Measurements from ENCODE around the gene MYH14. TPM values are rescaled to one million over a fixed set of nuclear protein-coding genes. Genes with fewer than 3 reads are reported as not detected.
A peak's percentile ranks its signal among the peaks of the same experiment; 100 is the strongest.

Gene MYH14
- total and polyA plus RNA-seq, 2 of the 13 experiments (the other 11 are each of a cell fraction or from before 2014, with no cell fraction given): 5.5 to 5.8 TPM

DNA sequence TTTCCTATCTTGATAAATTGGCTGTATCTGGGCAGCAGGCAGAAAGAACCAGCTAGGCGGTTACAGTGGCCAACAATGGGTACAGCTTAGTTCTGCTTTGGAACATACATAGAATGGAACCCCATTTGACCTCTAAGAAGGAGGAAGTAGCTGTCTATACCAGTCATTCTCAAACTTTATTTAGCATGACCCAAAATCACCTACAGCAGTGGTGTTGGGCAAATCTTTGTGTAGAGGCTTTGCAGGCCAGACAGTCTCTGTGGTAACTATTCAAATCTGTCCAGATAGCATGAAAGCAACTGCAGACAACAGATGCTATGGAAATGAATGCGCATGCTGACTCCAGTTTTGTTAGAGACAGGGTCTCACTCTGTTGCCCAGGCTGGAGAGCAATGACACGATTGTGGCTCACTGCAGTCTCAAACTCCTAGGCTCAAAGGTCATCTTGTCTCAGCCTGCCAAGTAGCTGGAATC is 137.7 kb downstream of the MYH14 start:
- intact Hi-C loops (cut with micrococcal nuclease; ENCODE audit: unreplicated experiment): no loop called here
- H3K4me1 ChIP-seq (ENCODE audit: insufficient read depth, low read length): peaks cover 23% of the 10 kb centered on the region
- H3K27me3 ChIP-seq (ENCODE audit: control insufficient read depth in 1 of 2, insufficient read depth in 2 of 2, low read length in 2 of 2): no peaks in the 10 kb centered on the region
- no peak overlapping the region for H3K27ac ChIP-seq (ENCODE audit: extremely low read length, insufficient read depth, low read length)
- no peak for DNase-seq (ENCODE audit: low spot score)
- H3K79me2 ChIP-seq (ENCODE audit: insufficient read depth, low read length): no peaks in the 10 kb centered on the region
- no peaks in the 10 kb centered on the region for H3K36me3 ChIP-seq (replicated peaks in 1 of 2; ENCODE audit: control insufficient read depth in 1 of 2, insufficient read depth in 2 of 2, low read length in 2 of 2)
- CTCF ChIA-PET (ENCODE audit: low intra/inter-chr PET ratio, low total read pairs): no interaction called here
- in situ Hi-C loops (cut with HindIII; ENCODE audit: extremely low pct_ligation_motif_present, low pct_unique_long_range_greater_than_20kb): no loop called here
- H3K9ac ChIP-seq (ENCODE audit: insufficient read depth, low read depth, low read length): no peak overlapping the region
- H4K20me1 ChIP-seq (ENCODE audit: insufficient read depth, low read length): no peaks in the 10 kb centered on the region
- no peak for FAIRE-seq
- no peak for ATAC-seq
- no peak overlapping the region for H2AFZ ChIP-seq (ENCODE audit: low read length)
- BruUV-seq (replicated peaks): no TSS peak
- POLR2A ChIA-PET: interaction anchor here (1.9 kb wide), 1 partner anchor 9 kb away, joined by 8 read pairs; no protein-coding TSS in a partner anchor
- TF ChIP-seq KAT7 (CRISPR knock-in tag; IDR thresholded peaks at IDR 0.05; ENCODE audit: borderline replicate concordance) (no peak), ZNF121 (CRISPR knock-in tag; IDR thresholded peaks at IDR 0.05) (peak; percentile 95)
- H3K9me3 ChIP-seq (ENCODE audit: low read length): peaks cover 6% of the 10 kb centered on the region; the same call in 1 of the 2 replicates
- no peak overlapping the region for H3K4me2 ChIP-seq (ENCODE audit: low read depth, low read length)
- H3K4me3 ChIP-seq (replicated peaks in 1 of 3; ENCODE audit: insufficient read depth in 1 of 3, low read depth in 2 of 3, low read length in 3 of 3): no peak overlapping the region
- 66% methylated on average over 3 of the region's 3 CpGs for WGBS (ENCODE audit: low lambda C conversion rate)

DNA sequence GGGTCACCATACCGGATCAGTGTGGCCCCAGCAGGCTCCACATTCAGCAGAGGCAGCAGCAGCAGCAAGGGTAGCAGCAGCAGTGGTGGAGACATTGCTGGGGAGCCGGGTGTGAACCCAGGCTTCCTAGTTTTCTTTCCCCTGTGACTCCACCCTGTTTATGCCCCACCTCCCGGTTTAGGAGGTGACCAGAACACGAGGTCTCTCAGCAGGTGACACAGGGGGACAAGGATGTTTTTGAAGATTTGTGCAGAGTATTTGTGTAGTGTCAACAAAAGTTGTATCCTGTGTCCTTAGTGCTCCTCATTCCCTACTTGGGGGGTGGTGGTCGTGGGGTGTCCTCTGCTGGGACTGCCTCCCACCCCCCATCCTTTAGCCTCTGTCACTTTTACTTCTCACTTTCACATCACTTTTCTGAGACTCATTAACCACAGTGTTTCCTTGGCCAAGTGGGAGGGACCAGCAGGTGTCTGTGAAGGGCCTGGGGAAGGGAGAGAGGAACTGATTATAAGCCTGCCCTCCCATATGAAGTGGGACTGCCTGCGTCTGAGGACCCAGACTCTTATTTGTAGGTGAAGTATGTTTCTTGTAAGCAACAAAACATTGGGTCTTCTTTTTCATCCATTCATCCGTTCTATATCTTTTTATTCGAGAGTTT is 141.4 kb downstream of the MYH14 start:
- no peak overlapping the region for H3K4me3 ChIP-seq (replicated peaks in 1 of 3; ENCODE audit: insufficient read depth in 1 of 3, low read depth in 2 of 3, low read length in 3 of 3)
- WGBS (ENCODE audit: low lambda C conversion rate): 62% methylated on average over 7 of the region's 8 CpGs
- no peak overlapping the region for H3K4me2 ChIP-seq (ENCODE audit: low read depth, low read length)
- DNase-seq (ENCODE audit: low spot score): no peak
- ChIA-PET CTCF (ENCODE audit: low intra/inter-chr PET ratio, low total read pairs) (no interaction called here), POLR2A (no interaction called here)
- H3K9ac ChIP-seq (ENCODE audit: insufficient read depth, low read depth, low read length): no peak overlapping the region
- no peak for FAIRE-seq
- H3K36me3 ChIP-seq (replicated peaks in 1 of 2; ENCODE audit: control insufficient read depth in 1 of 2, insufficient read depth in 2 of 2, low read length in 2 of 2): no peaks in the 10 kb centered on the region
- no peaks in the 10 kb centered on the region for H4K20me1 ChIP-seq (ENCODE audit: insufficient read depth, low read length)
- H3K27ac ChIP-seq (ENCODE audit: extremely low read length, insufficient read depth, low read length): no peak overlapping the region
- ATAC-seq: no peak
- no peak overlapping the region for H2AFZ ChIP-seq (ENCODE audit: low read length)
- H3K9me3 ChIP-seq (ENCODE audit: low read length): peaks cover 6% of the 10 kb centered on the region; the same call in 1 of the 2 replicates
- intact Hi-C loops (cut with micrococcal nuclease; ENCODE audit: unreplicated experiment): no loop called here
- no peaks in the 10 kb centered on the region for H3K79me2 ChIP-seq (ENCODE audit: insufficient read depth, low read length)
- no peaks in the 10 kb centered on the region for H3K27me3 ChIP-seq (ENCODE audit: control insufficient read depth in 1 of 2, insufficient read depth in 2 of 2, low read length in 2 of 2)
- in situ Hi-C loops (cut with HindIII; ENCODE audit: extremely low pct_ligation_motif_present, low pct_unique_long_range_greater_than_20kb): no loop called here
- peaks cover 60% of the 10 kb centered on the region for H3K4me1 ChIP-seq (ENCODE audit: insufficient read depth, low read length)
- no TSS peak for BruUV-seq (replicated peaks)
- TF ChIP-seq ZNF17 (CRISPR knock-in tag; IDR thresholded peaks at IDR 0.05): no peak
- TF ChIP-seq, protein P1, sequence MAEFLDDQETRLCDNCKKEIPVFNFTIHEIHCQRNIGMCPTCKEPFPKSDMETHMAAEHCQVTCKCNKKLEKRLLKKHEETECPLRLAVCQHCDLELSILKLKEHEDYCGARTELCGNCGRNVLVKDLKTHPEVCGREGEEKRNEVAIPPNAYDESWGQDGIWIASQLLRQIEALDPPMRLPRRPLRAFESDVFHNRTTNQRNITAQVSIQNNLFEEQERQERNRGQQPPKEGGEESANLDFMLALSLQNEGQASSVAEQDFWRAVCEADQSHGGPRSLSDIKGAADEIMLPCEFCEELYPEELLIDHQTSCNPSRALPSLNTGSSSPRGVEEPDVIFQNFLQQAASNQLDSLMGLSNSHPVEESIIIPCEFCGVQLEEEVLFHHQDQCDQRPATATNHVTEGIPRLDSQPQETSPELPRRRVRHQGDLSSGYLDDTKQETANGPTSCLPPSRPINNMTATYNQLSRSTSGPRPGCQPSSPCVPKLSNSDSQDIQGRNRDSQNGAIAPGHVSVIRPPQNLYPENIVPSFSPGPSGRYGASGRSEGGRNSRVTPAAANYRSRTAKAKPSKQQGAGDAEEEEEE (CRISPR knock-in tag; IDR thresholded peaks at IDR 0.05; ENCODE audit: borderline replicate concordance): no peak
- TF ChIP-seq, protein P2, sequence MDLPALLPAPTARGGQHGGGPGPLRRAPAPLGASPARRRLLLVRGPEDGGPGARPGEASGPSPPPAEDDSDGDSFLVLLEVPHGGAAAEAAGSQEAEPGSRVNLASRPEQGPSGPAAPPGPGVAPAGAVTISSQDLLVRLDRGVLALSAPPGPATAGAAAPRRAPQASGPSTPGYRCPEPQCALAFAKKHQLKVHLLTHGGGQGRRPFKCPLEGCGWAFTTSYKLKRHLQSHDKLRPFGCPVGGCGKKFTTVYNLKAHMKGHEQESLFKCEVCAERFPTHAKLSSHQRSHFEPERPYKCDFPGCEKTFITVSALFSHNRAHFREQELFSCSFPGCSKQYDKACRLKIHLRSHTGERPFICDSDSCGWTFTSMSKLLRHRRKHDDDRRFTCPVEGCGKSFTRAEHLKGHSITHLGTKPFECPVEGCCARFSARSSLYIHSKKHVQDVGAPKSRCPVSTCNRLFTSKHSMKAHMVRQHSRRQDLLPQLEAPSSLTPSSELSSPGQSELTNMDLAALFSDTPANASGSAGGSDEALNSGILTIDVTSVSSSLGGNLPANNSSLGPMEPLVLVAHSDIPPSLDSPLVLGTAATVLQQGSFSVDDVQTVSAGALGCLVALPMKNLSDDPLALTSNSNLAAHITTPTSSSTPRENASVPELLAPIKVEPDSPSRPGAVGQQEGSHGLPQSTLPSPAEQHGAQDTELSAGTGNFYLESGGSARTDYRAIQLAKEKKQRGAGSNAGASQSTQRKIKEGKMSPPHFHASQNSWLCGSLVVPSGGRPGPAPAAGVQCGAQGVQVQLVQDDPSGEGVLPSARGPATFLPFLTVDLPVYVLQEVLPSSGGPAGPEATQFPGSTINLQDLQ (CRISPR knock-in tag; IDR thresholded peaks at IDR 0.05): no peak
- TF ChIP-seq, protein P3, sequence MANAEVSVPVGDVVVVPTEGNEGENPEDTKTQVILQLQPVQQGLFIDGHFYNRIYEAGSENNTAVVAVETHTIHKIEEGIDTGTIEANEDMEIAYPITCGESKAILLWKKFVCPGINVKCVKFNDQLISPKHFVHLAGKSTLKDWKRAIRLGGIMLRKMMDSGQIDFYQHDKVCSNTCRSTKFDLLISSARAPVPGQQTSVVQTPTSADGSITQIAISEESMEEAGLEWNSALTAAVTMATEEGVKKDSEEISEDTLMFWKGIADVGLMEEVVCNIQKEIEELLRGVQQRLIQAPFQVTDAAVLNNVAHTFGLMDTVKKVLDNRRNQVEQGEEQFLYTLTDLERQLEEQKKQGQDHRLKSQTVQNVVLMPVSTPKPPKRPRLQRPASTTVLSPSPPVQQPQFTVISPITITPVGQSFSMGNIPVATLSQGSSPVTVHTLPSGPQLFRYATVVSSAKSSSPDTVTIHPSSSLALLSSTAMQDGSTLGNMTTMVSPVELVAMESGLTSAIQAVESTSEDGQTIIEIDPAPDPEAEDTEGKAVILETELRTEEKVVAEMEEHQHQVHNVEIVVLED (CRISPR knock-in tag; IDR thresholded peaks at IDR 0.05; ENCODE audit: borderline replicate concordance): no peak
- no peak for TF ChIP-seq ZNF207 (IDR thresholded peaks at IDR 0.05; ENCODE audit: borderline replicate concordance)
- no peak for TF ChIP-seq FOSL1 (CRISPR knock-in tag; IDR thresholded peaks at IDR 0.05; ENCODE audit: borderline replicate concordance)
- TF ChIP-seq ZNF263 (CRISPR knock-in tag; IDR thresholded peaks at IDR 0.05): no peak
- no peak for TF ChIP-seq ZNF431 (CRISPR knock-in tag; IDR thresholded peaks at IDR 0.05; ENCODE audit: borderline replicate concordance, low read depth)
- no peak for TF ChIP-seq BRD4 (CRISPR knock-in tag; IDR thresholded peaks at IDR 0.05)
- no peak for TF ChIP-seq CHCHD3 (CRISPR knock-in tag; IDR thresholded peaks at IDR 0.05)
